ENCODE measurements around the gene EDC3.

GRCh38 chr15:74616996-74617395, 78.8 kb downstream of the EDC3 start:
- no peak for TF ChIP-seq CTCF (IDR thresholded peaks at IDR 0.05 in 2 of 3, conservative IDR thresholded peaks at IDR 0.05 in 1 of 3; ENCODE audit: borderline replicate concordance in 1 of 3, insufficient read depth in 1 of 3, low read depth in 2 of 3, low read length in 2 of 3)
- no peak for TF ChIP-seq POLR2A (IDR thresholded peaks at IDR 0.05; ENCODE audit: borderline replicate concordance, extremely low read depth, insufficient read depth, insufficient read length)
- TF ChIP-seq TCF7L2 (IDR thresholded peaks at IDR 0.05; ENCODE audit: borderline replicate concordance, extremely low read depth, insufficient read depth, insufficient read length), result no peak
- no peak for TF ChIP-seq FOSL1 (IDR thresholded peaks at IDR 0.05; ENCODE audit: low read depth)
- no peak for TF ChIP-seq JUND (IDR thresholded peaks at IDR 0.05)
- TF ChIP-seq EZH2phosphoT487 (IDR thresholded peaks at IDR 0.05; ENCODE audit: borderline replicate concordance), result no peak
- TF ChIP-seq SIN3A (IDR thresholded peaks at IDR 0.05; ENCODE audit: low read depth), result no peak
- no peak for TF ChIP-seq POLR2AphosphoS5 (IDR thresholded peaks at IDR 0.05; ENCODE audit: low read depth, low read length)
- no peak for TF ChIP-seq EGR1 (IDR thresholded peaks at IDR 0.05; ENCODE audit: low read depth)
- TF ChIP-seq RAD21 (IDR thresholded peaks at IDR 0.05; ENCODE audit: low read depth), result no peak
